HepG2 (cell line): ENCODE data around the gene LYPD1. TPM values are rescaled to one million over a fixed set of nuclear protein-coding genes. Genes with fewer than 3 reads are reported as not detected.
A peak's percentile ranks its signal among the peaks of the same experiment; 100 is the strongest.

Experiments used
- ARID3A ChIP-seq: IDR thresholded peaks from 2 replicates; pipeline ENCODE4 v1.6.1; 2012; ENCODE audit warnings: low read depth, low read length, improper control_type of control experiment
- ATRX ChIP-seq: sonication (generic); formaldehyde crosslinking; IDR thresholded peaks from 2 replicates; pipeline ENCODE4 v1.4.0; 2020; ENCODE audit warnings: missing genetic modification reagents, borderline replicate concordance
- BCL6 ChIP-seq: IDR thresholded peaks from 2 replicates; pipeline ENCODE4 v1.6.1; 2016; ENCODE audit warnings: missing genetic modification reagents, missing compliant biosample characterization
- BRCA1 ChIP-seq: sonication (generic); formaldehyde crosslinking; IDR thresholded peaks from 2 replicates; pipeline ENCODE4 v1.4.0; 2020; ENCODE audit warnings: missing genetic modification reagents
- CBX1 ChIP-seq: IDR thresholded peaks from one replicate; pipeline ENCODE4 v1.6.1; 2016; ENCODE audit warnings: antibody characterized with exemption, low read depth
- DNMT1 ChIP-seq: sonication (generic); formaldehyde crosslinking; IDR thresholded peaks from 2 replicates; pipeline ENCODE4 v1.5.1; 2020; ENCODE audit warnings: mild to moderate bottlenecking, missing genetic modification reagents
- EP300 ChIP-seq, 3 experiments: sonication (generic) in 1 of 3; formaldehyde crosslinking in 1 of 3; IDR thresholded peaks; 2 replicates each; pipeline versions ENCODE4 v1.5.1 to v1.6.1; 2011 to 2020; ENCODE audit warnings: low read depth in 2 of 3, low read length in 2 of 3, borderline replicate concordance in 1 of 3, improper control_type of control experiment in 1 of 3, mild to moderate bottlenecking in 1 of 3, missing genetic modification reagents in 1 of 3, moderate library complexity in 1 of 3
- HCFC1 ChIP-seq: fragments of 150-350 bp; IDR thresholded peaks from 2 replicates; pipeline ENCODE4 v1.6.1; 2014; ENCODE audit warnings: low read depth, low read length
- HNRNPH1 ChIP-seq: fragments of 200-400 bp; formaldehyde crosslinking; optimal IDR thresholded peaks from 2 replicates; pipeline ENCODE3; 2017; ENCODE audit warnings: mild to moderate bottlenecking, low read depth, low read length
- KMT2B ChIP-seq: IDR thresholded peaks from 2 replicates; pipeline ENCODE4 v1.6.1; 2016; ENCODE audit warnings: missing genetic modification reagents, missing compliant biosample characterization
- NR2C2 ChIP-seq: sonication (generic); formaldehyde crosslinking; IDR thresholded peaks from 2 replicates; pipeline ENCODE4 v1.4.0; 2020; ENCODE audit warnings: missing genetic modification reagents, mild to moderate bottlenecking, moderate library complexity, borderline replicate concordance
- NR2F2 ChIP-seq: IDR thresholded peaks from 2 replicates; pipeline ENCODE4 v1.6.1; 2012; ENCODE audit warnings: low read depth, inconsistent platforms, borderline replicate concordance
- NR3C1 ChIP-seq: sonication (generic); formaldehyde crosslinking; IDR thresholded peaks from 2 replicates; pipeline ENCODE4 v1.4.0; 2020; ENCODE audit warnings: missing genetic modification reagents
- POGZ ChIP-seq: sonication (generic); formaldehyde crosslinking; IDR thresholded peaks from 2 replicates; pipeline ENCODE4 v1.4.0; 2020; ENCODE audit warnings: mild to moderate bottlenecking, missing genetic modification reagents
- SOX13 ChIP-seq, 3 experiments: fragments of 450-650 bp in 1 of 3; sonication (generic) in 1 of 3; formaldehyde crosslinking in 1 of 3; IDR thresholded peaks in 2 of 3; conservative IDR thresholded peaks in 1 of 3; 2 replicates each; pipeline versions ENCODE4 v1.5.0 to v1.6.1; 2016 to 2020; ENCODE audit warnings: antibody characterized with exemption in 1 of 3, mild to moderate bottlenecking in 1 of 3, missing compliant biosample characterization in 1 of 3, missing genetic modification reagents in 1 of 3, moderate library complexity in 1 of 3
- SOX5 ChIP-seq: IDR thresholded peaks from 2 replicates; pipeline ENCODE4 v1.6.1; 2016; ENCODE audit warnings: borderline replicate concordance
- TAF1 ChIP-seq: sonication (generic); formaldehyde crosslinking; IDR thresholded peaks from 2 replicates; pipeline ENCODE4 v1.4.0; 2020; ENCODE audit warnings: missing genetic modification reagents
- TBX2 ChIP-seq: sonication (generic); formaldehyde crosslinking; IDR thresholded peaks from 2 replicates; pipeline ENCODE4 v1.5.0; 2020; ENCODE audit warnings: missing genetic modification reagents, mild to moderate bottlenecking, borderline replicate concordance
- TFAP4 ChIP-seq: sonication (generic); IDR thresholded peaks from 2 replicates; pipeline ENCODE4 v1.6.1; 2016; ENCODE audit warnings: low read depth, borderline replicate concordance
- THAP11 ChIP-seq: IDR thresholded peaks from 2 replicates; pipeline ENCODE4 v1.6.1; 2016; ENCODE audit warnings: missing biosample characterization, missing genetic modification reagents
- ZBTB34 ChIP-seq: sonication (generic); formaldehyde crosslinking; IDR thresholded peaks from 2 replicates; pipeline ENCODE4 v1.8.0; 2022; ENCODE audit warnings: mild to moderate bottlenecking, missing genetic modification reagents
- ZBTB8A ChIP-seq: sonication (generic); formaldehyde crosslinking; IDR thresholded peaks from 2 replicates; pipeline ENCODE4 v1.4.0; 2020; ENCODE audit warnings: mild to moderate bottlenecking, low read depth, missing genetic modification reagents, borderline replicate concordance
- ZNF292 ChIP-seq: sonication (generic); formaldehyde crosslinking; IDR thresholded peaks from 2 replicates; pipeline ENCODE4 v1.8.1; 2022; ENCODE audit warnings: mild to moderate bottlenecking, low read depth, missing genetic modification reagents, borderline replicate concordance
- ZNF501 ChIP-seq: sonication (generic); formaldehyde crosslinking; IDR thresholded peaks from 2 replicates; pipeline ENCODE4 v1.5.1; 2020; ENCODE audit warnings: mild to moderate bottlenecking, moderate library complexity, missing genetic modification reagents
- ZNF558 ChIP-seq: sonication (generic); formaldehyde crosslinking; IDR thresholded peaks from 2 replicates; pipeline ENCODE4 v1.9.0; 2022; ENCODE audit warnings: mild to moderate bottlenecking, missing genetic modification reagents, borderline replicate concordance
- ZNF605 ChIP-seq: sonication (generic); formaldehyde crosslinking; IDR thresholded peaks from 2 replicates; pipeline ENCODE4 v1.8.0; 2022; ENCODE audit warnings: mild to moderate bottlenecking, missing genetic modification reagents
- ZNF724P ChIP-seq: sonication (generic); formaldehyde crosslinking; IDR thresholded peaks from 2 replicates; pipeline ENCODE4 v1.8.0; 2022; ENCODE audit warnings: missing genetic modification reagents, borderline replicate concordance
- polyA plus RNA-seq, 8 experiments: library from polyadenylated mRNA; depleted of rRNA in 3 of 8; stranded (reverse) in 7 of 8; unstranded in 1 of 8; fragments of >200 nt; fragmentation: Illumina TruSeq in 4 of 8; extraction: Trizol in 4 of 8; gene quantifications; 2 replicates each; pipeline versions ENCODE4 v1.2.1 to v1.2.3, GENCODE V29; 2011 to 2016; ENCODE audit warnings: low read depth in 4 of 8, missing spikeins in 1 of 8, mixed read lengths in 1 of 8; ENCODE audit not compliant: insufficient read depth in 1 of 8
- total RNA-seq, 5 experiments: library from RNA; depleted of rRNA; stranded (reverse); fragments of >200 nt; fragmentation: Illumina TruSeq; extraction: Trizol; gene quantifications; 2 replicates each; pipeline ENCODE4 v1.2.3, GENCODE V29; 2016; ENCODE audit warnings: low read depth in 1 of 5

Gene LYPD1
- total and polyA plus RNA-seq, 2 of the 13 experiments (the other 11 are each of a cell fraction or from before 2014, with no cell fraction given), result not detected

GRCh38 chr2:132632000-132632649, 37.9 kb downstream of the LYPD1 start (continued):
- TF ChIP-seq EP300 (IDR thresholded peaks at IDR 0.05; ENCODE audit: low read depth in 2 of 2, low read length in 2 of 2), result peak in 1 of 2 experiments; percentile 45; a peak in 1 of 4 replicates
- no peak for TF ChIP-seq EP300 (CRISPR knock-in tag; IDR thresholded peaks at IDR 0.05; ENCODE audit: borderline replicate concordance)
- no peak for TF ChIP-seq ZNF605 (CRISPR knock-in tag)
- peak; percentile 70 for TF ChIP-seq ARID3A
- peak; percentile 29; the same call in 1 of the 2 replicates for TF ChIP-seq NR2F2
- TF ChIP-seq SOX13 (IDR thresholded peaks at IDR 0.05), result no peak
- TF ChIP-seq SOX13 (CRISPR knock-in tag; conservative IDR thresholded peaks at IDR 0.05 in 1 of 2, IDR thresholded peaks at IDR 0.05 in 1 of 2), result peak in 1 of 2 experiments; percentile 73; a peak in 2 of 4 replicates
- TF ChIP-seq POGZ (CRISPR knock-in tag), result peak; percentile 41; the same call in 1 of the 2 replicates
- peak; percentile 56; the same call in 1 of the 2 replicates for TF ChIP-seq ZBTB34 (CRISPR knock-in tag)
- no peak for TF ChIP-seq NR3C1
- TF ChIP-seq BCL6 (CRISPR knock-in tag), result peak; percentile 75
- TF ChIP-seq HCFC1, result no peak
- TF ChIP-seq THAP11 (CRISPR knock-in tag), result no peak
- TF ChIP-seq TFAP4, result peak; percentile 89
- TF ChIP-seq ZNF501, result peak; percentile 31; the same call in 1 of the 2 replicates
- no peak for TF ChIP-seq ATRX
- 0 out of 2 replicates have a peak, but pooled peaks have one; percentile 48 for TF ChIP-seq TBX2
- TF ChIP-seq NR2C2 (CRISPR knock-in tag), result 0 out of 2 replicates have a peak, but pooled peaks have one; percentile 41
- TF ChIP-seq HNRNPH1, result no peak
- TF ChIP-seq CBX1, result peak; percentile 63
- peak; percentile 21; the same call in 1 of the 2 replicates for TF ChIP-seq ZNF558 (CRISPR knock-in tag)
- peak; percentile 55; the same call in 1 of the 2 replicates for TF ChIP-seq SOX5 (CRISPR knock-in tag)
- peak; percentile 71; the same call in 1 of the 2 replicates for TF ChIP-seq ZNF292 (CRISPR knock-in tag)
- 0 out of 2 replicates have a peak, but pooled peaks have one; percentile 29 for TF ChIP-seq KMT2B (CRISPR knock-in tag)
- no peak for TF ChIP-seq DNMT1
- TF ChIP-seq BRCA1 (CRISPR knock-in tag), result no peak
- no peak for TF ChIP-seq ZNF724P (CRISPR knock-in tag)
- TF ChIP-seq ZBTB8A (CRISPR knock-in tag), result no peak
- no peak for TF ChIP-seq TAF1
